ENCODE measurements around the gene OVOL1.

- TF ChIP-seq, protein P1, sequence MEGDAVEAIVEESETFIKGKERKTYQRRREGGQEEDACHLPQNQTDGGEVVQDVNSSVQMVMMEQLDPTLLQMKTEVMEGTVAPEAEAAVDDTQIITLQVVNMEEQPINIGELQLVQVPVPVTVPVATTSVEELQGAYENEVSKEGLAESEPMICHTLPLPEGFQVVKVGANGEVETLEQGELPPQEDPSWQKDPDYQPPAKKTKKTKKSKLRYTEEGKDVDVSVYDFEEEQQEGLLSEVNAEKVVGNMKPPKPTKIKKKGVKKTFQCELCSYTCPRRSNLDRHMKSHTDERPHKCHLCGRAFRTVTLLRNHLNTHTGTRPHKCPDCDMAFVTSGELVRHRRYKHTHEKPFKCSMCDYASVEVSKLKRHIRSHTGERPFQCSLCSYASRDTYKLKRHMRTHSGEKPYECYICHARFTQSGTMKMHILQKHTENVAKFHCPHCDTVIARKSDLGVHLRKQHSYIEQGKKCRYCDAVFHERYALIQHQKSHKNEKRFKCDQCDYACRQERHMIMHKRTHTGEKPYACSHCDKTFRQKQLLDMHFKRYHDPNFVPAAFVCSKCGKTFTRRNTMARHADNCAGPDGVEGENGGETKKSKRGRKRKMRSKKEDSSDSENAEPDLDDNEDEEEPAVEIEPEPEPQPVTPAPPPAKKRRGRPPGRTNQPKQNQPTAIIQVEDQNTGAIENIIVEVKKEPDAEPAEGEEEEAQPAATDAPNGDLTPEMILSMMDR (IDR thresholded peaks at IDR 0.05; ENCODE audit: control extremely low read depth in 1 of 3, insufficient read depth in 1 of 3, low read depth in 1 of 3, low read length in 3 of 3), result no peak
- TF ChIP-seq EGR1 (IDR thresholded peaks at IDR 0.05; ENCODE audit: borderline replicate concordance, low read depth, low read length) (no peak), POLR2A (IDR thresholded peaks at IDR 0.05; ENCODE audit: control extremely low read depth in 1 of 2, low read depth in 2 of 2, low read length in 2 of 2) (no peak), EZH2 (IDR thresholded peaks at IDR 0.05; ENCODE audit: low read depth, low read length, severe bottlenecking) (no peak), TCF12 (IDR thresholded peaks at IDR 0.05; ENCODE audit: low read depth, low read length) (no peak), JUND (IDR thresholded peaks at IDR 0.05; ENCODE audit: low read length) (no peak), SP1 (IDR thresholded peaks at IDR 0.05; ENCODE audit: low read depth, low read length) (no peak), SUZ12 (IDR thresholded peaks at IDR 0.05; ENCODE audit: low read length) (no peak), RXRA (IDR thresholded peaks at IDR 0.05; ENCODE audit: insufficient read depth, low read depth, low read length) (no peak)
- TF ChIP-seq, protein P2, sequence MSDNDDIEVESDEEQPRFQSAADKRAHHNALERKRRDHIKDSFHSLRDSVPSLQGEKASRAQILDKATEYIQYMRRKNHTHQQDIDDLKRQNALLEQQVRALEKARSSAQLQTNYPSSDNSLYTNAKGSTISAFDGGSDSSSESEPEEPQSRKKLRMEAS (IDR thresholded peaks at IDR 0.05), result no peak
Observed at GRCh38 chr11:65785319-65786007, 1.4 kb upstream of the OVOL1 start.
